IMR-90 (cell line): ENCODE data around the gene ZNF236. TPM values are rescaled to one million over a fixed set of nuclear protein-coding genes. Genes with fewer than 3 reads are reported as not detected.

Experiments used
- ATAC-seq: fragments of 200-7000 bp; cut with Tn5 transposase; 2 replicates; pipeline ENCODE4 v1.9.1; 2020; ENCODE audit warnings: low read depth, mild to moderate bottlenecking, moderate library complexity
- BruUV-seq: library from RNA; stranded (reverse); fragments of 400-500 nt; replicated peaks from 2 replicates; lab custom pipeline; 2021; lab: Mats Ljungman, UMichigan
- CTCF ChIA-PET: fragments of 300-600 bp; formaldehyde crosslinking; extraction: SDS; loops from one replicate; lab custom pipeline; 2021; ENCODE audit warnings: antibody characterized with exemption; lab: Yijun Ruan, JAX
- POLR2A ChIA-PET: fragments of 300-600 bp; sonication (Branson Sonifier 250); formaldehyde crosslinking; loops from one replicate; lab custom pipeline; 2022; ENCODE audit warnings: antibody characterized with exemption; ENCODE audit not compliant: unreplicated experiment; lab: Charles Lee
- DNase-seq: peaks from one replicate; pipeline ENCODE4 v3.0.0; 2013
- H2AFZ ChIP-seq: replicated peaks from 2 replicates; pipeline ENCODE3; 2013; ENCODE audit warnings: low read length, mild to moderate bottlenecking; ENCODE audit not compliant: poor library complexity
- H2AK5ac ChIP-seq: 2 replicates; pipeline ENCODE4 v1.6.1; 2013; ENCODE audit warnings: low read depth, low read length, inconsistent platforms
- H2AK9ac ChIP-seq: replicated peaks from 2 replicates; pipeline ENCODE3; 2013; ENCODE audit warnings: mild to moderate bottlenecking, low read depth, low read length, moderate library complexity; ENCODE audit not compliant: poor library complexity
- H2BK120ac ChIP-seq: 2 replicates; pipeline ENCODE4 v1.6.1; 2013; ENCODE audit warnings: low read depth, low read length, inconsistent platforms
- H2BK15ac ChIP-seq: 3 replicates; pipeline ENCODE4 v1.6.1; 2013; ENCODE audit warnings: low read depth, low read length, inconsistent platforms
- H2BK20ac ChIP-seq: 2 replicates; pipeline ENCODE4 v1.6.1; 2013; ENCODE audit warnings: low read depth, mild to moderate bottlenecking, inconsistent platforms, low read length, moderate library complexity
- H2BK5ac ChIP-seq: 2 replicates; pipeline ENCODE4 v1.6.1; 2013; ENCODE audit warnings: mild to moderate bottlenecking, low read depth, low read length, inconsistent platforms; ENCODE audit not compliant: poor library complexity, severe bottlenecking
- H3K14ac ChIP-seq: replicated peaks from 2 replicates; pipeline ENCODE4 v1.6.1; 2013; ENCODE audit warnings: low read depth, low read length, inconsistent platforms
- H3K18ac ChIP-seq: 2 replicates; pipeline ENCODE4 v1.6.1; 2013; ENCODE audit warnings: low read depth, low read length, control low read depth
- H3K23ac ChIP-seq: 2 replicates; pipeline ENCODE4 v1.6.1; 2013; ENCODE audit warnings: low read depth, low read length, inconsistent platforms
- H3K27ac ChIP-seq: 2 replicates; pipeline ENCODE4 v1.5.1; 2013; ENCODE audit warnings: mild to moderate bottlenecking, control low read depth, low read length; ENCODE audit not compliant: insufficient read depth
- H3K27me3 ChIP-seq: 2 replicates; pipeline ENCODE4 v1.6.1; 2013; ENCODE audit warnings: low read length; ENCODE audit not compliant: control insufficient read depth, insufficient read depth
- H3K36me3 ChIP-seq: 2 replicates; pipeline ENCODE4 v1.6.1; 2013; ENCODE audit warnings: low read length, mixed read lengths; ENCODE audit not compliant: control insufficient read depth, insufficient read depth
- H3K4ac ChIP-seq: 2 replicates; pipeline ENCODE4 v1.6.1; 2013; ENCODE audit warnings: low read depth, low read length, inconsistent platforms
- H3K4me1 ChIP-seq: 2 replicates; pipeline ENCODE4 v1.6.1; 2013; ENCODE audit warnings: low read length, mixed read lengths; ENCODE audit not compliant: control insufficient read depth, insufficient read depth
- H3K4me2 ChIP-seq: 2 replicates; pipeline ENCODE4 v1.6.1; 2013; ENCODE audit warnings: low read depth, mild to moderate bottlenecking, control low read depth, low read length, moderate library complexity
- H3K4me3 ChIP-seq: 2 replicates; pipeline ENCODE4 v1.5.1; 2013; ENCODE audit warnings: low read depth, mild to moderate bottlenecking, control low read depth, low read length, moderate library complexity; ENCODE audit not compliant: insufficient read depth
- H3K56ac ChIP-seq: 2 replicates; pipeline ENCODE4 v1.6.1; 2013; ENCODE audit warnings: low read length, inconsistent platforms; ENCODE audit not compliant: insufficient read depth; ENCODE audit errors: extremely low read depth
- H3K79me1 ChIP-seq, 2 experiments: 2 replicates each; pipeline ENCODE4 v1.6.1; 2013; ENCODE audit warnings: low read length in 2 of 2, inconsistent platforms in 1 of 2, low read depth in 1 of 2
- H3K9ac ChIP-seq: 2 replicates; pipeline ENCODE4 v1.6.1; 2013; ENCODE audit warnings: low read depth, low read length, control low read depth
- H3K9me1 ChIP-seq: 2 replicates; pipeline ENCODE4 v1.6.1; 2013; ENCODE audit warnings: low read length, inconsistent platforms; ENCODE audit not compliant: insufficient read depth
- H3K9me3 ChIP-seq: 2 replicates; pipeline ENCODE4 v1.6.1; 2013; ENCODE audit warnings: low read length; ENCODE audit not compliant: control insufficient read depth, insufficient read depth
- H4K20me1 ChIP-seq: 2 replicates; pipeline ENCODE4 v1.6.1; 2013; ENCODE audit warnings: low read length, inconsistent platforms; ENCODE audit not compliant: insufficient read depth
- H4K5ac ChIP-seq: 2 replicates; pipeline ENCODE4 v1.6.1; 2013; ENCODE audit warnings: mild to moderate bottlenecking, low read depth, low read length, control low read depth
- H4K8ac ChIP-seq, 2 experiments: 2 replicates each; pipeline ENCODE4 v1.6.1; 2013; ENCODE audit warnings: low read depth in 2 of 2, low read length in 2 of 2, control low read depth in 1 of 2, inconsistent platforms in 1 of 2
- H4K91ac ChIP-seq: 2 replicates; pipeline ENCODE4 v1.6.1; 2013; ENCODE audit warnings: low read depth, low read length, inconsistent platforms; ENCODE audit not compliant: insufficient read depth
- MAZ ChIP-seq: IDR thresholded peaks from 2 replicates; pipeline ENCODE4 v1.6.1; 2012; ENCODE audit warnings: low read depth, mild to moderate bottlenecking, low read length, improper control_type of control experiment, moderate library complexity, borderline replicate concordance
- SMC3 ChIP-seq: fragments of 150-350 bp; IDR thresholded peaks from 2 replicates; pipeline ENCODE4 v1.6.1; 2016; ENCODE audit warnings: low read depth, mild to moderate bottlenecking, antibody characterized with exemption, low read length, moderate library complexity
- WGBS, 2 experiments: methylation state at CpG; one replicate each; pipeline versions ENCODE4 v1.1.5 to v1.1.7; 2013; ENCODE audit warnings: missing lambda C conversion rate in 2 of 2; ENCODE audit not compliant: insufficient read length in 1 of 2; ENCODE audit errors: extremely low coverage in 2 of 2; 5-methylcytosine and 5-hydroxymethylcytosine counted together
- dilution Hi-C: fragments of 300-500 bp; cut with HindIII; formaldehyde crosslinking; loops from one replicate; pipeline ENCODE4 v1.14.3; 2018; ENCODE audit warnings: low sequenced_read_pairs; ENCODE audit not compliant: unreplicated experiment
- in situ Hi-C: fragments of 300-500 bp; cut with MboI; formaldehyde crosslinking; loops from 3 replicates; pipeline ENCODE4 v1.14.3; 2019; ENCODE audit warnings: low sequenced_read_pairs, inconsistent platforms, mixed read lengths
- intact Hi-C: fragments of 100-400 bp; cut with micrococcal nuclease; formaldehyde crosslinking; loops from 2 replicates; pipeline ENCODE4 v1.10.0; 2022
- polyA plus RNA-seq, 3 experiments: library from polyadenylated mRNA; depleted of rRNA; stranded (reverse); fragments of >200 nt; gene quantifications; 2 replicates each; pipeline ENCODE4 v1.2.3, GENCODE V29; 2012; ENCODE audit warnings: low replicate concordance in 1 of 3
- total RNA-seq: library from RNA; depleted of rRNA; stranded (reverse); fragments of >200 nt; gene quantifications from 2 replicates; pipeline ENCODE4 v1.2.3, GENCODE V29; 2012

The ZNF236 gene
- total and polyA plus RNA-seq, 2 of the 4 experiments (the other 2 are of a cell fraction), result 3.6 to 9.7 TPM

- H3K23ac ChIP-seq, result no peak overlapping the region
- H3K79me1 ChIP-seq, result 0 out of 4 replicates have a peak, but pooled peaks cover 0 to 3% of the 10 kb centered on the region in 2 experiments
- no TSS peak for BruUV-seq
- no peak overlapping the region for H3K14ac ChIP-seq
- POLR2A ChIA-PET, result no interaction called here
- H3K56ac ChIP-seq, result no peak overlapping the region
- H2BK20ac ChIP-seq, result no peak overlapping the region
- intact Hi-C loops, result no loop called here
- H3K9me1 ChIP-seq, result peaks cover 2% of the 10 kb centered on the region; the same call in 1 of the 2 replicates
- H3K18ac ChIP-seq, result no peak overlapping the region
- 98% methylated on average over 6 of the region's 16 CpGs; no CpG with 5 or more reads in 1 of the 2 experiments for WGBS, 2 experiments
- no peak overlapping the region for H3K4ac ChIP-seq
- in situ Hi-C loops, result no loop called here
- no peak overlapping the region for H3K27ac ChIP-seq
- H2BK120ac ChIP-seq, result no peak overlapping the region
- ATAC-seq (no peak), DNase-seq (no peak)
- no peak overlapping the region for H3K9ac ChIP-seq
- CTCF ChIA-PET, result no interaction called here
- H3K4me2 ChIP-seq, result no peak overlapping the region
- H4K20me1 ChIP-seq, result no peaks in the 10 kb centered on the region
- H2AK9ac ChIP-seq, result no peak overlapping the region
- H2AFZ ChIP-seq, result no peak overlapping the region
- H3K27me3 ChIP-seq, result no peaks in the 10 kb centered on the region
- TF ChIP-seq MAZ (no peak), SMC3 (no peak)
- H4K91ac ChIP-seq, result no peak overlapping the region
- H4K8ac ChIP-seq, result no peak overlapping the region
- no peak overlapping the region for H3K4me3 ChIP-seq
- no peak overlapping the region for H2AK5ac ChIP-seq
- H3K4me1 ChIP-seq, result no peaks in the 10 kb centered on the region
- H2BK15ac ChIP-seq, result no peak overlapping the region
- H2BK5ac ChIP-seq, result no peak overlapping the region
- no peak overlapping the region for H4K5ac ChIP-seq
- dilution Hi-C loops, result no loop called here
- no peaks in the 10 kb centered on the region for H3K9me3 ChIP-seq
- H3K36me3 ChIP-seq, result peaks cover 33% of the 10 kb centered on the region
Measured at GRCh38 chr18:76960528-76961035, 138.2 kb downstream of the ZNF236 start.
